Smooth muscle cell (in vitro differentiated cells): ENCODE data around the gene C1QL1. TPM values are rescaled to one million over a fixed set of nuclear protein-coding genes. Genes with fewer than 3 reads are reported as not detected.

ENCODE experiments used
- DNase-seq: peaks from one replicate; lab custom pipeline; 2025; ENCODE audit not compliant: unreplicated experiment; lab: John Stamatoyannopoulos, UW
- H2AFZ ChIP-seq: fragments of 200-600 bp; sonication (generic); 2 replicates; pipeline ENCODE4 v1.6.0; 2016; ENCODE audit warnings: antibody characterized with exemption, low read depth, mild to moderate bottlenecking
- H3F3A ChIP-seq: fragments of 200-600 bp; sonication (generic); 2 replicates; pipeline ENCODE4 v1.6.0; 2017; ENCODE audit warnings: antibody characterized with exemption, low read depth
- H3K27ac ChIP-seq: fragments of 200-600 bp; sonication (generic); 2 replicates; pipeline ENCODE4 v1.5.1; 2016; ENCODE audit warnings: low read depth, mild to moderate bottlenecking
- H3K27me3 ChIP-seq: fragments of 200-600 bp; sonication (generic); 2 replicates; pipeline ENCODE4 v1.6.1; 2016; ENCODE audit warnings: low read depth, mild to moderate bottlenecking
- H3K36me3 ChIP-seq: fragments of 200-600 bp; sonication (generic); 2 replicates; pipeline ENCODE4 v1.5.1; 2016; ENCODE audit warnings: low read depth
- H3K4me1 ChIP-seq: fragments of 200-600 bp; sonication (generic); 2 replicates; pipeline ENCODE4 v1.5.1; 2016; ENCODE audit warnings: low read depth
- H3K4me2 ChIP-seq: fragments of 200-600 bp; sonication (generic); 2 replicates; pipeline ENCODE4 v1.6.0; 2016; ENCODE audit warnings: mild to moderate bottlenecking
- H3K4me3 ChIP-seq: fragments of 200-600 bp; sonication (generic); 2 replicates; pipeline ENCODE4 v1.5.1; 2016; ENCODE audit warnings: mild to moderate bottlenecking
- H3K79me2 ChIP-seq: fragments of 200-600 bp; sonication (generic); 2 replicates; pipeline ENCODE4 v1.6.0; 2016; ENCODE audit warnings: low read depth, mild to moderate bottlenecking
- H3K9ac ChIP-seq: fragments of 200-600 bp; sonication (generic); 2 replicates; pipeline ENCODE4 v1.6.0; 2016; ENCODE audit warnings: low read depth
- H3K9me3 ChIP-seq: fragments of 200-600 bp; sonication (generic); replicated peaks from 2 replicates; pipeline ENCODE4 v1.5.1; 2016; ENCODE audit warnings: low read depth
- H4K20me1 ChIP-seq: fragments of 200-600 bp; sonication (generic); 2 replicates; pipeline ENCODE4 v1.6.0; 2016; ENCODE audit warnings: low read depth
- WGBS: methylation state at CpG from one replicate; pipeline ENCODE4 v1.1.7; 2016; ENCODE audit warnings: low lambda C conversion rate; 5-methylcytosine and 5-hydroxymethylcytosine counted together
- polyA plus RNA-seq: library from polyadenylated mRNA; unstranded; fragments of >200 nt; fragmentation: Nextera tagmentation; extraction: Ambion mirVana; gene quantifications from 2 replicates; pipeline ENCODE4 v1.2.1, GENCODE V29; 2016
- total RNA-seq: library from RNA; depleted of rRNA; stranded (reverse); fragments of >200 nt; gene quantifications from 2 replicates; pipeline ENCODE4 v1.2.3, GENCODE V29; 2014
- TF ChIP-seq, protein P1 (sequence below): fragments of 200-600 bp; sonication (generic); IDR thresholded peaks from 2 replicates; pipeline ENCODE4 v1.5.1; 2017; ENCODE audit warnings: borderline replicate concordance, mild to moderate bottlenecking, antibody characterized with exemption; ENCODE audit not compliant: insufficient read depth, poor library complexity, severe bottlenecking

The C1QL1 gene
- total and polyA plus RNA-seq, 2 experiments from 2014 or later = 5.6 TPM; not detected in 1

DNA sequence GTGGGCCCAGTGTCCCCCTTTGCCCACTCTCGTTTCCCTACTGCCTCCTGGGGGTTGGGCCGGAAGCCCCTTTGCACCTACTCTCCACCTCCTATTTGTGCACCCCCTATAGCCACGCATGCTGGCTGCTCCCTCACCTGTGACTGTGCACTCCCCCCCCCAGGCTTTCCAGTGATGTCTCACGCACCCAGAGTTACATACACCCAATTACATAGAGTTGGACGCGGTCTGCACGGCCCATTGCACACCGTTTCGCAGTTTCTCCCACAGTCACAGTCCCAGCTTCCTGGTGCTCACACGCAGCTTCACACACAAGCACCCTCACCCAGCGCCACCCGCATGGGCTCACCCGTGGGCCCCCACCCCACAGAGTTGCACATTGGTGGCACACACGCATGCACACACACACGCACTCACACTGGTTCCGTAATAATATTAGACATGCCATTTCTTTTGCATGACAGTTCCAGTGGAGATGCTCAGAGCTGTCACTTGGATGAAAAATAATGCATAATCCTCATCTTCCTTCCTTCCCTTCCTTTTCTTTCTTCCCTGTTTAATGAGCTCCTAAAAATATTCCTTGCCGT is 21.5 kb upstream of the C1QL1 start:
- Histone ChIP-seq H3K4me2 (no peak overlapping the region), H3K9ac (no peak overlapping the region), H3K79me2 (no peaks in the 10 kb centered on the region), H3K4me1 (peaks cover 9% of the 10 kb centered on the region), H3K9me3 (no peaks in the 10 kb centered on the region), H3K27me3 (no peaks in the 10 kb centered on the region), H3K4me3 (no peak overlapping the region), H3K27ac (no peak overlapping the region), H4K20me1 (no peaks in the 10 kb centered on the region), H3K36me3 (no peaks in the 10 kb centered on the region), H3F3A (no peaks in the 10 kb centered on the region), H2AFZ (no peak overlapping the region)
- TF ChIP-seq, protein P1, sequence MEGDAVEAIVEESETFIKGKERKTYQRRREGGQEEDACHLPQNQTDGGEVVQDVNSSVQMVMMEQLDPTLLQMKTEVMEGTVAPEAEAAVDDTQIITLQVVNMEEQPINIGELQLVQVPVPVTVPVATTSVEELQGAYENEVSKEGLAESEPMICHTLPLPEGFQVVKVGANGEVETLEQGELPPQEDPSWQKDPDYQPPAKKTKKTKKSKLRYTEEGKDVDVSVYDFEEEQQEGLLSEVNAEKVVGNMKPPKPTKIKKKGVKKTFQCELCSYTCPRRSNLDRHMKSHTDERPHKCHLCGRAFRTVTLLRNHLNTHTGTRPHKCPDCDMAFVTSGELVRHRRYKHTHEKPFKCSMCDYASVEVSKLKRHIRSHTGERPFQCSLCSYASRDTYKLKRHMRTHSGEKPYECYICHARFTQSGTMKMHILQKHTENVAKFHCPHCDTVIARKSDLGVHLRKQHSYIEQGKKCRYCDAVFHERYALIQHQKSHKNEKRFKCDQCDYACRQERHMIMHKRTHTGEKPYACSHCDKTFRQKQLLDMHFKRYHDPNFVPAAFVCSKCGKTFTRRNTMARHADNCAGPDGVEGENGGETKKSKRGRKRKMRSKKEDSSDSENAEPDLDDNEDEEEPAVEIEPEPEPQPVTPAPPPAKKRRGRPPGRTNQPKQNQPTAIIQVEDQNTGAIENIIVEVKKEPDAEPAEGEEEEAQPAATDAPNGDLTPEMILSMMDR = no peak
- no peak for DNase-seq
- 94% methylated on average over 17 of the region's 17 CpGs for WGBS

DNA sequence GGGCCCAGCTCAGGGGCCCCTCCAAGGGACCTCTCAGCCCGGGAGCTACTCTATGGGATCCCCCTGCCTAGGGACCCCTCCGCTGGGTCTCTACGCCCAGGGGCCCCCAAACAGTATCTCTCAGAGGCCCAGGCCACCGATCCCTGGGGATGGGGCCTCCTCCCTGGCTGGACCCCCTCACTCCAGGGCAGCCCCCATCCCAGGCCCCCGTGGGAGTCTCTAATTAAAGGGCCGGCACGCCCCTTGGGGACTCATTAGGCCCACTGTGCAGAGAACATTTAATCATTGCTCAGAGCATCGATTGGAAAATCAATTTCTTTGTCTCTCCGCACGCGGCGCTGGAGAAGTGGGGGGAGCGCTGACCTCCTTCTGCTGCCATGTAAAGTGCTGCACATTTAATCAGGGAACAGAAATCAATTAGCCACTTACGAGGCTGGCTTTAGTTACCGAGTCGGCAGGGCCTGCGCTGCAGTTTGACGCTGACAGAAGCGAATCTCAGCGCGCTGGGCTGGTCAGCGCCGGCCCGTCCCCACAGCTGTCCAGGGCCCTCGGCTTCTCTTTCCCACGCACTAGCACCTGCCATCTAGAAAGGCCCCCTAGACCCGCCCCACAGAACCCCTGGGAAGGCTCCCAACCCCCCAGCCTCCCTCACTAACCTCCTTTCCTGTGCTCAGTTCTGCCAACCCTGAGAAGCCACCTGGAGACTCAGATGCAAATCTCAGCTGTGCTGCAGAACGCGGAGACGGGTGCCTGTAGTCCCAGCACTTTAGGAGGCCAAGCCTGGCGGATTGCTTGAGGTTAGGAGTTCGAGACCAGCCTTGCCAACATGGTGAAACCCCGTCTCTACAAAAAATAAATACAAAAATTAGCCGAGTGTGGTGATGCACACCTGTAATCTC is 20.2 kb upstream of the C1QL1 start:
- H3K27me3 ChIP-seq = no peaks in the 10 kb centered on the region
- no peak overlapping the region for H3K4me3 ChIP-seq
- no peaks in the 10 kb centered on the region for H4K20me1 ChIP-seq
- H3K4me1 ChIP-seq = peaks cover 9% of the 10 kb centered on the region
- no peak overlapping the region for H3K9ac ChIP-seq
- H2AFZ ChIP-seq = no peak overlapping the region
- TF ChIP-seq, protein P1 = no peak
- no peaks in the 10 kb centered on the region for H3K36me3 ChIP-seq
- H3K27ac ChIP-seq = no peak overlapping the region
- peak overlapping the region; percentile 79 for H3K4me2 ChIP-seq
- H3F3A ChIP-seq = no peaks in the 10 kb centered on the region
- H3K9me3 ChIP-seq = no peaks in the 10 kb centered on the region
- no peak for DNase-seq
- 83% methylated on average over 25 of the region's 34 CpGs for WGBS
- no peaks in the 10 kb centered on the region for H3K79me2 ChIP-seq

DNA sequence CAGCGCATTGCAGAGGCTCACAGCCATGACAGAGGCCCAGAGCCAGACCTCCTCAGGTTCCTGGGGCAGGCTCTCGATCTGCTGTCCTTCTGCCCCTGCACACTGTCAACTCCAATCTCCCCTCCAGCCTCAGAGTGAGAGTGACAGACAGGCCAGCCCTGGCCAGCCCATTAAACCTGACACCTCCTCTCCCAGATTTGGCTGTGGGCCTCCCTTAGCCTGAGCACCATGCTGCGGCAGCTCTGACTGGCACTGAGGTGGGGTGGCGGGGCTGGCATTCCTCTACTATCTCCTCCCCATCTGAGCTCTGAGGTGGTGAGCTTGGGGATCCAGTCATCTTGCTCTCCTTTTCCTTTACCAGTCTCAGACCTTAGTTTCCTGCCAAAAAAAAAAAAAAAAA is 15.5 kb upstream of the C1QL1 start:
- Histone ChIP-seq H2AFZ (no peak overlapping the region), H3K9me3 (no peaks in the 10 kb centered on the region), H3K27ac (no peak overlapping the region), H3K4me2 (no peak overlapping the region), H3K36me3 (no peaks in the 10 kb centered on the region), H3K9ac (no peak overlapping the region), H3K4me1 (peaks cover 9% of the 10 kb centered on the region), H3K27me3 (no peaks in the 10 kb centered on the region), H4K20me1 (no peaks in the 10 kb centered on the region), H3K79me2 (no peaks in the 10 kb centered on the region), H3F3A (no peaks in the 10 kb centered on the region), H3K4me3 (no peak overlapping the region)
- WGBS = 81% methylated on average over 4 of the region's 4 CpGs
- no peak for DNase-seq
- TF ChIP-seq, protein P1 = no peak
